ENCODE data around the gene RFNG. TPM values are rescaled to one million over a fixed set of nuclear protein-coding genes. Genes with fewer than 3 reads are reported as not detected.

Gene RFNG
- total and polyA plus RNA-seq, 8 donors = 18.2 to 59.1 (median 29.6) TPM

DNA sequence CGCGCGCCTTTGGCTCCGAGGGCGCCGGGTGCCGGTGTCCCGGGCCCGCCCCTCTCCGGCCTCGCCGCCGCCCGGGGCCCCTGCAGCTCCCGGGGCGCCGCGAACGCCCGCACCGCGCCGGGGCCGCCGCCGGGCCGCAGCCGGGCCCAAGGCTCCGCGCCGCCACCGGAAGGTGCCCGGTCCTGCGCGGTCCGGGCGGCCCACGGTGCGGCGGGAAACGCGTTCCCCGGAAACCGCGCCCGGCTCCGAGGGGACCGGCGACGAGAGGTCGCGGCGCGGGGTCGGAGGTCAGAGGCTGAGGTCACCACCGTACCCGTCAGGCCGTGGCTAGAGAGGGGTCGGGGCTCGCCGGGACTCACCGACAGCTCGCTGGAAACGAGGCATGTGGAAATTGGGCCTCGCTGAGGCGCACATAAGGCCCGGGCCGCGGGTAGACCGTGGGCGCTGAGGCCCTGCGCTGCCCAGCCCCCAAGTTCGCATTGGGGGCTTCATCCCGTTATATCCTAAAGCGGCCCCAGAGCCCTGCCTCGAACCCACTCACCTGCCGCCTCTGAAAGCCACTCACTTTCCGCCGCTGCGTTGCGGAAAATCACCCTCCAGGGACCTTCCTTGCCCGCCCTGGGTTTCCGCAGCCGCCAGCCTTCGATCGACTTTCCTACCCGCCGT is 14.2 kb upstream of the RFNG start, which contains the start of gene DUS1L:
Gene DUS1L (minus strand): TSS at position 167 of the 666 bp plus-strand sequence. CDS start 745 bp downstream, outside the sequence.
- H3K36me3 ChIP-seq = peaks cover 0 to 6% (median 0%) of the 10 kb centered on the region in 3 donors
- peak within 1 kb of the TSS; percentile 55 to 95 (median 89) for H3K4me3 ChIP-seq
- H3K4me1 ChIP-seq = peaks cover 0 to 16% (median 15%) of the 10 kb centered on the region in 3 donors
- DNase-seq = peak in 5 of 6 donors; percentile 54 to 91 (median 81)
- ATAC-seq = peak; percentile 89 to 93 (median 92)
- TF ChIP-seq, protein P1, sequence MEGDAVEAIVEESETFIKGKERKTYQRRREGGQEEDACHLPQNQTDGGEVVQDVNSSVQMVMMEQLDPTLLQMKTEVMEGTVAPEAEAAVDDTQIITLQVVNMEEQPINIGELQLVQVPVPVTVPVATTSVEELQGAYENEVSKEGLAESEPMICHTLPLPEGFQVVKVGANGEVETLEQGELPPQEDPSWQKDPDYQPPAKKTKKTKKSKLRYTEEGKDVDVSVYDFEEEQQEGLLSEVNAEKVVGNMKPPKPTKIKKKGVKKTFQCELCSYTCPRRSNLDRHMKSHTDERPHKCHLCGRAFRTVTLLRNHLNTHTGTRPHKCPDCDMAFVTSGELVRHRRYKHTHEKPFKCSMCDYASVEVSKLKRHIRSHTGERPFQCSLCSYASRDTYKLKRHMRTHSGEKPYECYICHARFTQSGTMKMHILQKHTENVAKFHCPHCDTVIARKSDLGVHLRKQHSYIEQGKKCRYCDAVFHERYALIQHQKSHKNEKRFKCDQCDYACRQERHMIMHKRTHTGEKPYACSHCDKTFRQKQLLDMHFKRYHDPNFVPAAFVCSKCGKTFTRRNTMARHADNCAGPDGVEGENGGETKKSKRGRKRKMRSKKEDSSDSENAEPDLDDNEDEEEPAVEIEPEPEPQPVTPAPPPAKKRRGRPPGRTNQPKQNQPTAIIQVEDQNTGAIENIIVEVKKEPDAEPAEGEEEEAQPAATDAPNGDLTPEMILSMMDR (IDR thresholded peaks at IDR 0.05) = no peak
- FAIRE-seq = no peak
- intact Hi-C loops (cut with DNase I) = no loop called here
- H3K9me3 ChIP-seq = no peaks in the 10 kb centered on the region
- 8 to 10% methylated on average over 63 to 88 of the region's 88 CpGs for WGBS, 2 donors
- no peaks in the 10 kb centered on the region for H3K27me3 ChIP-seq
- H3K27ac ChIP-seq = peak within 1 kb of the TSS; percentile 69 to 79 (median 72)

DNA sequence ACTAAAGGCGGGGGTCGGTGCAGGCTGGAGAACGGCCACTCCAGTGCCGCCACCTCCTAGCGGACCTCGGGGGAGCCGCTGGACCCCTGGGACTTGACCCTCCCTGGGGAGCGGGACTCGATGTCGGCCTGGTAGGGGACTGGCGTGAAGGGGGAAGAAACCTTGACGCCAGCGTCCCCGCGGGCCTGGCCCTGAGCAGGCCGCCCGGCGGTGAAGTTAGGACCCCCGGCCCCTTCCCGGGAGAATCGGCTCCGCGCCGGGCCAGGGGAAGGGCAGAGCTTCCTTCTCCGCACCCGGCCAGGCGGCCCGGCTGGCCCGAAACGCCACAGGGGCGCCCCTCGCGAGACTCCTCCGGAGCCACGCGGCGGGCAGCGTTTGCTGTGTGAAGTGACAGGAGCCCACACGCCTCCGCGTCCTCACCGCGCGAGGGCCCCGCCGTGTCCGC is 13.6 kb upstream of the RFNG start:
- Histone ChIP-seq H3K36me3 (peaks cover 0 to 11% (median 0%) of the 10 kb centered on the region in 3 donors), H3K9me3 (no peaks in the 10 kb centered on the region), H3K27me3 (no peaks in the 10 kb centered on the region), H3K4me3 (peak overlapping the region; percentile 55 to 95 (median 89)), H3K27ac (peak overlapping the region in 3 of 4 donors; percentile 10 to 44 (median 26)), H3K4me1 (peaks cover 0 to 16% (median 15%) of the 10 kb centered on the region in 3 donors)
- 0% methylated on average over 21 to 47 of the region's 47 CpGs for WGBS, 2 donors
- TF ChIP-seq, protein P1 (IDR thresholded peaks at IDR 0.05) = no peak
- FAIRE-seq (no peak), DNase-seq (peak in 2 of 6 donors; percentile 47 to 82), ATAC-seq (peak in 3 of 4 donors; percentile 4 to 24 (median 5))
- intact Hi-C loops (cut with DNase I) = no loop called here

DNA sequence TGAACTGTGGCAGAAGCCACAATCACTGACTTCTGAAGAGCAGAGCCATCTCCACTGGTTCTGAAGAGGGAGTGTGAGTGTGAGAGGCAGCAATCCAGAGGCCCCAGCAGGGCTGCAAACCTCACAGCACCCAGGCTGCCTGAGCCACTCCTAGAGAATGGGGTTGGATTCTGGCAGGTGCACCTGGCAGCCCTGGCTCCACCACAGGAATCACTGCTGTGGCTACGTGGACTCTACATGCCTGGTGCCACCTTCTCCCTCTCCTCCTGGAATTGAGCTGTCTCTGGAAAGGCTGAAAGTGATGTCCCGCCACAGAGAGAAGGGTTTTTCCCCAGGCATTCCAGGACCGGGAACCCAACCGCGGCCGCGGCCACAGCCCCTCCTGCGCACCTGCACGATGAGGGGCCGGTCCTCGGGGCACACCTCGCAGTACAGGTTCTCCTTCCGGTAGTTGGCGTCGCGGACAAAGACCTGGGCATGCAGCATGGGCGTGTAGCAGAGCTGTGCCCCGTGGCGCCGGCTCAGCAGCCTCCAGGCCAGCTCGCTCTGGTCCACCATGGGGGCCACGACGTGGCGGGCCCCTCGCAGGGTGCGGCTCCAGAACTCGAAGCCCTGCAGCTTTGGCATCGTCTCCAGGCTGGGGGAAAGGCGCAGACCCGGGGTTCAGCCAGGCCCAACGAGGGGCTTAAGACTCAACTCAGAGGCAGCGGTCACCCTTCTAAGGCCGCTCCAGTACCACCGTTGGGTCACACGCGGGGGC is 13.0 kb upstream of the RFNG start:
- FAIRE-seq (no peak), DNase-seq (peak in 1 of 6 donors; percentile 80), ATAC-seq (peak; percentile 14 to 60 (median 51))
- H3K27ac ChIP-seq = peak overlapping the region in 1 of 4 donors; percentile 26
- H3K27me3 ChIP-seq = no peaks in the 10 kb centered on the region
- H3K9me3 ChIP-seq = no peaks in the 10 kb centered on the region
- WGBS, 2 donors = 7 to 9% methylated on average over 36 of the region's 36 CpGs
- TF ChIP-seq, protein P1 (IDR thresholded peaks at IDR 0.05) = no peak
- H3K36me3 ChIP-seq = peaks cover 0 to 17% (median 0%) of the 10 kb centered on the region in 3 donors
- H3K4me3 ChIP-seq = peak overlapping the region; percentile 55 to 95 (median 89)
- H3K4me1 ChIP-seq = peaks cover 0 to 16% (median 15%) of the 10 kb centered on the region in 3 donors
- intact Hi-C loops (cut with DNase I) = no loop called here

DNA sequence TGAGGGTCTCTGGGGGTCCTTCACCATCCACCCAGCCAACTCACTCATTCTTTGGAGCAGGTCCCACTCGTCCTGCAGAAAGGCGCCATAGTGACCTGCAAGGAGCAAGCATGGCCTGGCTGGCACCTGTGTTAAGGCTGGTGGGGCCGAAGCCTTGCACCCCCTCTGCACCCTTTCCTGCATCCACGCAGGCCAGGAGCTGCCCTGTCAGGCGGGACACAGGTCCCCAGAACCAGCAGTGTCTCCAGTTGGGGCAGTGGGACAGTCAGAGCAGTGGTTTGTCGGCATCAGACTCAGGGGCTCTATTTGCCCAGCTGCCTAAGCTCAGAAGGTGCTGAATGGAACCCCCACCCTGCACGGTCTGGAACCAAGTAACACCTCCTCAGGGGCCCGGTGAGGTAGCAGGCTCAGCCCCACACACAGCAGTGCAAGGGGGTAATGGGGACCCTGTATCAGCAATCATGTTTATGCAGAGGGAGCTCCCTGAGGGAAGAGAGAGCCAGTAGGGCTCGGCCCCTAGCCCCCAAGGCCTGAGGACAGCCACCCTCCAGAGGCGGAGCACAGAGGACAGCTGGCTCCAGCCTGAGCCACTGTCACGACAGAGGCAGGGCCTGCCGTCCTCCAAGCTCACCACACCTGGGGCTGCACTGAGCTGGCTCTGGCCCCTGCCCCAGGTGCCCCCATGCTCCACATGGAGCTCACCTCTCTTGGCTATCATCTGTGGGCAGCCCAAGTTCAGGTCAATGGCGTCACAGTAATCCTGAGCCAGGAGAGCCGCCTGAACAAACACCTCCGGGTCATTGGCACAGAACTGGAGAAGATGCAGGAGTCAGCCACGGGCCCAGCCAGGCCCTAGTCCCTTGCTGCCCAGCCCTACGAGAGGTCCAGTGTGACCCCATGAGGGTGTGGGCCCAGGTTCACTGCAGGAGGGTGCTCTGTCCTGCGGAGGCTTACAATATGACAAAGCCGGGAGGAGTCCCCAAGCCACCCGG is 12.1 kb upstream of the RFNG start:
- no peak overlapping the region for H3K27ac ChIP-seq
- intact Hi-C loops (cut with DNase I) = no loop called here
- H3K36me3 ChIP-seq = peaks cover 0 to 18% (median 0%) of the 10 kb centered on the region in 3 donors
- ATAC-seq (no peak), DNase-seq (peak in 2 of 6 donors; percentile 29 to 67), FAIRE-seq (no peak)
- WGBS, 2 donors = 65 to 69% methylated on average over 20 of the region's 20 CpGs
- TF ChIP-seq, protein P1 (IDR thresholded peaks at IDR 0.05) = no peak
- no peaks in the 10 kb centered on the region for H3K9me3 ChIP-seq
- H3K4me3 ChIP-seq = peak overlapping the region in 2 of 4 donors; percentile 91 to 95
- no peaks in the 10 kb centered on the region for H3K27me3 ChIP-seq
- peaks cover 0 to 16% (median 15%) of the 10 kb centered on the region in 3 donors for H3K4me1 ChIP-seq

Data from pancreas (tissue), 10 donors.